Keratinocyte (primary cell): ENCODE data around the gene CALML6. TPM values are rescaled to one million over a fixed set of nuclear protein-coding genes. Genes with fewer than 3 reads are reported as not detected.

Experiments used
- DNase-seq: peaks from one replicate; pipeline ENCODE4 v3.0.0-alpha.2; 2011; ENCODE audit warnings: low read depth, missing footprints, low spot score
- FAIRE-seq: peaks from 2 replicates; lab custom pipeline; 2011; peaks lifted over from hg19 to GRCh38; lab: Jason Lieb, UNC
- H2AFZ ChIP-seq: 2 replicates; pipeline ENCODE4 v1.6.0; 2012; ENCODE audit warnings: low read length, control low read depth, inconsistent platforms; ENCODE audit not compliant: control insufficient read depth
- H3K27ac ChIP-seq: 2 replicates; pipeline ENCODE4 v1.5.1; 2011; ENCODE audit warnings: low read length; ENCODE audit not compliant: control insufficient read depth, insufficient read depth
- H3K27me3 ChIP-seq: 3 replicates; pipeline ENCODE4 v1.6.0; 2011; ENCODE audit warnings: low read length; ENCODE audit not compliant: control insufficient read depth, insufficient read depth; ENCODE audit errors: extremely low read depth
- H3K36me3 ChIP-seq, 2 experiments: 2 replicates in 1 of 2; 3 replicates in 1 of 2; pipeline ENCODE4 v1.5.1; 2011; ENCODE audit warnings: low read length in 2 of 2, mild to moderate bottlenecking in 1 of 2; ENCODE audit not compliant: control insufficient read depth in 2 of 2, insufficient read depth in 2 of 2; ENCODE audit errors: extremely low read depth in 1 of 2
- H3K4me1 ChIP-seq: 3 replicates; pipeline ENCODE4 v1.5.1; 2011; ENCODE audit warnings: low read length; ENCODE audit not compliant: control insufficient read depth, insufficient read depth; ENCODE audit errors: extremely low read depth
- H3K4me2 ChIP-seq: 3 replicates; pipeline ENCODE4 v1.6.0; 2011; ENCODE audit warnings: low read depth, low read length; ENCODE audit not compliant: control insufficient read depth, insufficient read depth; ENCODE audit errors: extremely low read depth
- H3K4me3 ChIP-seq, 3 experiments: fragments of 200-600 bp in 1 of 3; sonication (generic) in 1 of 3; 2 replicates in 2 of 3; 3 replicates in 1 of 3; pipeline ENCODE4 v1.5.1; 2011 to 2016; ENCODE audit warnings: low read length in 3 of 3, mild to moderate bottlenecking in 3 of 3, control low read depth in 2 of 3, inconsistent platforms in 1 of 3, low read depth in 1 of 3, mixed read lengths in 1 of 3, mixed run types in 1 of 3, moderate library complexity in 1 of 3; ENCODE audit not compliant: control insufficient read depth in 2 of 3, insufficient read depth in 2 of 3; ENCODE audit errors: extremely low read depth in 1 of 3
- H3K79me2 ChIP-seq: 2 replicates; pipeline ENCODE4 v1.6.0; 2012; ENCODE audit warnings: low read length; ENCODE audit not compliant: control insufficient read depth, insufficient read depth
- H3K9ac ChIP-seq: 3 replicates; pipeline ENCODE4 v1.6.0; 2011; ENCODE audit warnings: low read length; ENCODE audit not compliant: control insufficient read depth, insufficient read depth; ENCODE audit errors: extremely low read depth
- H3K9me1 ChIP-seq: 3 replicates; pipeline ENCODE4 v1.6.0; 2011; ENCODE audit warnings: low read length; ENCODE audit not compliant: control insufficient read depth, insufficient read depth; ENCODE audit errors: extremely low read depth
- H3K9me3 ChIP-seq: 2 replicates; pipeline ENCODE4 v1.5.1; 2012; ENCODE audit warnings: low read depth, low read length; ENCODE audit not compliant: control insufficient read depth
- H4K20me1 ChIP-seq: 3 replicates; pipeline ENCODE4 v1.6.0; 2011; ENCODE audit warnings: low read length; ENCODE audit not compliant: control insufficient read depth, insufficient read depth; ENCODE audit errors: extremely low read depth
- CTCF ChIP-seq, 3 experiments: IDR thresholded peaks in 1 of 3; conservative IDR thresholded peaks in 1 of 3; optimal IDR thresholded peaks in 1 of 3; 2 replicates in 2 of 3; 3 replicates in 1 of 3; pipeline versions ENCODE3 to v1.5.1; 2011; ENCODE audit warnings: low read length in 3 of 3, mild to moderate bottlenecking in 3 of 3, moderate library complexity in 2 of 3, control low read depth in 1 of 3, inconsistent platforms in 1 of 3; ENCODE audit not compliant: insufficient read depth in 2 of 3; ENCODE audit errors: extremely low read depth in 1 of 3
- EZH2 ChIP-seq: IDR thresholded peaks from one replicate; pipeline ENCODE4 v1.6.1; 2012; ENCODE audit warnings: inconsistent platforms, mild to moderate bottlenecking, low read length, moderate library complexity
- dilution Hi-C: fragments of 300-500 bp; cut with MboI; formaldehyde crosslinking; loops from one replicate; pipeline ENCODE4 v1.7.0; 2020; ENCODE audit warnings: low sequenced_read_pairs; ENCODE audit not compliant: extremely low pct_ligation_motif_present
- polyA plus RNA-seq, 5 experiments: library from polyadenylated mRNA; depleted of rRNA in 3 of 5; stranded (reverse) in 3 of 5; stranded (forward) in 1 of 5; unstranded in 1 of 5; fragments of >200 nt; gene quantifications; 1 replicate in 1 of 5; 2 replicates in 3 of 5; 3 replicates in 1 of 5; pipeline versions ENCODE4 v1.2.1 to v1.2.3, GENCODE V29; 2011 to 2012; ENCODE audit warnings: missing spikeins in 2 of 5, low read depth in 1 of 5, low replicate concordance in 1 of 5

Gene CALML6
- polyA plus RNA-seq, 1 donor (not counting 4 experiments of a cell fraction or from before 2014, with no cell fraction given) = 0.08 TPM

GRCh38 chr1:1915911-1916840 lies 1.1 kb downstream of the CALML6 start:
- Histone ChIP-seq H3K4me3 (no peak overlapping the region), H4K20me1 (no peaks in the 10 kb centered on the region), H3K9me1 (no peaks in the 10 kb centered on the region), H3K9ac (no peak overlapping the region), H3K4me1 (no peaks in the 10 kb centered on the region), H3K27me3 (peaks cover 6% of the 10 kb centered on the region), H3K9me3 (no peaks in the 10 kb centered on the region), H3K79me2 (no peaks in the 10 kb centered on the region), H2AFZ (no peak overlapping the region), H3K27ac (no peak overlapping the region), H3K36me3 (no peaks in the 10 kb centered on the region), H3K4me2 (no peak overlapping the region)
- dilution Hi-C loops = no loop called here
- FAIRE-seq (no peak), DNase-seq (no peak)
- TF ChIP-seq CTCF (optimal IDR thresholded peaks at IDR 0.05 in 1 of 3, IDR thresholded peaks at IDR 0.05 in 1 of 3, conservative IDR thresholded peaks at IDR 0.05 in 1 of 3; ENCODE audit: extremely low read depth in 1 of 3, insufficient read depth in 2 of 3, low read length in 3 of 3) = no peak
- no peak for TF ChIP-seq EZH2

GRCh38 chr1:1916851-1917251 lies 1.8 kb downstream of the CALML6 start:
- TF ChIP-seq CTCF (optimal IDR thresholded peaks at IDR 0.05 in 1 of 3, IDR thresholded peaks at IDR 0.05 in 1 of 3, conservative IDR thresholded peaks at IDR 0.05 in 1 of 3; ENCODE audit: extremely low read depth in 1 of 3, insufficient read depth in 2 of 3, low read length in 3 of 3) = no peak
- TF ChIP-seq EZH2 = no peak
- no peak overlapping the region for H3K9ac ChIP-seq
- no peaks in the 10 kb centered on the region for H3K79me2 ChIP-seq
- H3K4me2 ChIP-seq = no peak overlapping the region
- H3K36me3 ChIP-seq = no peaks in the 10 kb centered on the region
- peaks cover 6% of the 10 kb centered on the region for H3K27me3 ChIP-seq
- no peaks in the 10 kb centered on the region for H4K20me1 ChIP-seq
- no peaks in the 10 kb centered on the region for H3K9me1 ChIP-seq
- H3K27ac ChIP-seq = no peak overlapping the region
- no peak for DNase-seq
- no peak for FAIRE-seq
- H3K9me3 ChIP-seq = no peaks in the 10 kb centered on the region
- dilution Hi-C loops = no loop called here
- no peaks in the 10 kb centered on the region for H3K4me1 ChIP-seq
- no peak overlapping the region for H3K4me3 ChIP-seq
- H2AFZ ChIP-seq = no peak overlapping the region
